ENCODE results near the gene MLPH.

MLPH gene

GRCh38 chr2:237497009-237497837, 10.2 kb downstream of the MLPH start:
- H3K27me3 ChIP-seq (ENCODE audit: control insufficient read depth, insufficient read depth, low read length) = no peaks in the 10 kb centered on the region
- no peak overlapping the region for H3K4me3 ChIP-seq (ENCODE audit: low read length)
- no peaks in the 10 kb centered on the region for H3K9me3 ChIP-seq (ENCODE audit: control insufficient read depth, low read length)
- H3K4me1 ChIP-seq (ENCODE audit: control insufficient read depth, insufficient read depth, low read length) = peaks cover 88% of the 10 kb centered on the region
- peaks cover 66% of the 10 kb centered on the region for H3K36me3 ChIP-seq (ENCODE audit: control insufficient read depth, insufficient read depth, low read length)
- H3K9ac ChIP-seq (ENCODE audit: low read length) = no peak overlapping the region

- peaks cover 63% of the 10 kb centered on the region for H3K36me3 ChIP-seq (ENCODE audit: control insufficient read depth, insufficient read depth, low read length)
- no peak overlapping the region for H3K9ac ChIP-seq (ENCODE audit: low read length)
- no peaks in the 10 kb centered on the region for H3K27me3 ChIP-seq (ENCODE audit: control insufficient read depth, insufficient read depth, low read length)
- H3K9me3 ChIP-seq (ENCODE audit: control insufficient read depth, low read length) = no peaks in the 10 kb centered on the region
- peaks cover 89% of the 10 kb centered on the region for H3K4me1 ChIP-seq (ENCODE audit: control insufficient read depth, insufficient read depth, low read length)
- H3K4me3 ChIP-seq (ENCODE audit: low read length) = no peak overlapping the region
Measured at GRCh38 chr2:237497838-237498186, 10.8 kb downstream of the MLPH start.

- Histone ChIP-seq H3K9ac (ENCODE audit: low read length) (peak overlapping the region; percentile 30), H3K4me1 (ENCODE audit: control insufficient read depth, insufficient read depth, low read length) (peaks cover 89% of the 10 kb centered on the region), H3K36me3 (ENCODE audit: control insufficient read depth, insufficient read depth, low read length) (peaks cover 58% of the 10 kb centered on the region), H3K4me3 (ENCODE audit: low read length) (no peak overlapping the region), H3K9me3 (ENCODE audit: control insufficient read depth, low read length) (no peaks in the 10 kb centered on the region), H3K27me3 (ENCODE audit: control insufficient read depth, insufficient read depth, low read length) (no peaks in the 10 kb centered on the region)
Measured at GRCh38 chr2:237498341-237498740, 11.3 kb downstream of the MLPH start.

GRCh38 chr2:237500681-237501424, 13.8 kb downstream of the MLPH start:
- H3K4me1 ChIP-seq (ENCODE audit: control insufficient read depth, insufficient read depth, low read length) = peaks cover 89% of the 10 kb centered on the region

GRCh38 chr2:237501892-237502513, 15.0 kb downstream of the MLPH start:
- Histone ChIP-seq H3K9ac (ENCODE audit: low read length) (no peak overlapping the region), H3K9me3 (ENCODE audit: control insufficient read depth, low read length) (no peaks in the 10 kb centered on the region), H3K27me3 (ENCODE audit: control insufficient read depth, insufficient read depth, low read length) (no peaks in the 10 kb centered on the region), H3K4me3 (ENCODE audit: low read length) (peak overlapping the region; percentile 49), H3K4me1 (ENCODE audit: control insufficient read depth, insufficient read depth, low read length) (peaks cover 83% of the 10 kb centered on the region), H3K36me3 (ENCODE audit: control insufficient read depth, insufficient read depth, low read length) (peaks cover 48% of the 10 kb centered on the region)

More at GRCh38 chr2:237500681-237501424, 13.8 kb downstream of the MLPH start:
- H3K9ac ChIP-seq (ENCODE audit: low read length) = peak overlapping the region; percentile 41
- no peaks in the 10 kb centered on the region for H3K9me3 ChIP-seq (ENCODE audit: control insufficient read depth, low read length)
- no peaks in the 10 kb centered on the region for H3K27me3 ChIP-seq (ENCODE audit: control insufficient read depth, insufficient read depth, low read length)
- peaks cover 54% of the 10 kb centered on the region for H3K36me3 ChIP-seq (ENCODE audit: control insufficient read depth, insufficient read depth, low read length)
- H3K4me3 ChIP-seq (ENCODE audit: low read length) = no peak overlapping the region

GRCh38 chr2:237503201-237503600, 16.1 kb downstream of the MLPH start:
- H3K9me3 ChIP-seq (ENCODE audit: control insufficient read depth, low read length) = no peaks in the 10 kb centered on the region
- no peak overlapping the region for H3K4me3 ChIP-seq (ENCODE audit: low read length)
- H3K9ac ChIP-seq (ENCODE audit: low read length) = no peak overlapping the region
- H3K36me3 ChIP-seq (ENCODE audit: control insufficient read depth, insufficient read depth, low read length) = peaks cover 42% of the 10 kb centered on the region
- H3K27me3 ChIP-seq (ENCODE audit: control insufficient read depth, insufficient read depth, low read length) = no peaks in the 10 kb centered on the region
- H3K4me1 ChIP-seq (ENCODE audit: control insufficient read depth, insufficient read depth, low read length) = peaks cover 76% of the 10 kb centered on the region

GRCh38 chr2:237505188-237505939, 18.3 kb downstream of the MLPH start:
- H3K9ac ChIP-seq (ENCODE audit: low read length) = peak overlapping the region; percentile 36
- no peaks in the 10 kb centered on the region for H3K9me3 ChIP-seq (ENCODE audit: control insufficient read depth, low read length)
- H3K4me3 ChIP-seq (ENCODE audit: low read length) = no peak overlapping the region
- H3K4me1 ChIP-seq (ENCODE audit: control insufficient read depth, insufficient read depth, low read length) = peaks cover 85% of the 10 kb centered on the region
- peaks cover 33% of the 10 kb centered on the region for H3K36me3 ChIP-seq (ENCODE audit: control insufficient read depth, insufficient read depth, low read length)
- H3K27me3 ChIP-seq (ENCODE audit: control insufficient read depth, insufficient read depth, low read length) = no peaks in the 10 kb centered on the region

GRCh38 chr2:237507512-237507911, 20.5 kb downstream of the MLPH start:
- Histone ChIP-seq H3K4me3 (ENCODE audit: low read length) (no peak overlapping the region), H3K36me3 (ENCODE audit: control insufficient read depth, insufficient read depth, low read length) (peaks cover 36% of the 10 kb centered on the region), H3K4me1 (ENCODE audit: control insufficient read depth, insufficient read depth, low read length) (peaks cover 87% of the 10 kb centered on the region), H3K9ac (ENCODE audit: low read length) (no peak overlapping the region), H3K9me3 (ENCODE audit: control insufficient read depth, low read length) (no peaks in the 10 kb centered on the region), H3K27me3 (ENCODE audit: control insufficient read depth, insufficient read depth, low read length) (no peaks in the 10 kb centered on the region)

- Histone ChIP-seq H3K27me3 (ENCODE audit: control insufficient read depth, insufficient read depth, low read length) (no peaks in the 10 kb centered on the region), H3K9me3 (ENCODE audit: control insufficient read depth, low read length) (no peaks in the 10 kb centered on the region), H3K4me3 (ENCODE audit: low read length) (no peak overlapping the region), H3K36me3 (ENCODE audit: control insufficient read depth, insufficient read depth, low read length) (peaks cover 37% of the 10 kb centered on the region), H3K4me1 (ENCODE audit: control insufficient read depth, insufficient read depth, low read length) (peaks cover 87% of the 10 kb centered on the region), H3K9ac (ENCODE audit: low read length) (no peak overlapping the region)
Measured at GRCh38 chr2:237508361-237508760, 21.3 kb downstream of the MLPH start.

- Histone ChIP-seq H3K9ac (ENCODE audit: low read length) (no peak overlapping the region), H3K4me3 (ENCODE audit: low read length) (no peak overlapping the region), H3K27me3 (ENCODE audit: control insufficient read depth, insufficient read depth, low read length) (no peaks in the 10 kb centered on the region), H3K9me3 (ENCODE audit: control insufficient read depth, low read length) (no peaks in the 10 kb centered on the region), H3K36me3 (ENCODE audit: control insufficient read depth, insufficient read depth, low read length) (peaks cover 31% of the 10 kb centered on the region), H3K4me1 (ENCODE audit: control insufficient read depth, insufficient read depth, low read length) (peaks cover 82% of the 10 kb centered on the region)
Measured at GRCh38 chr2:237509151-237509550, 22.1 kb downstream of the MLPH start.

GRCh38 chr2:237509905-237510304, 22.9 kb downstream of the MLPH start:
- Histone ChIP-seq H3K36me3 (ENCODE audit: control insufficient read depth, insufficient read depth, low read length) (peaks cover 32% of the 10 kb centered on the region), H3K4me1 (ENCODE audit: control insufficient read depth, insufficient read depth, low read length) (peaks cover 74% of the 10 kb centered on the region), H3K9ac (ENCODE audit: low read length) (peak overlapping the region; percentile 37)

More at GRCh38 chr2:237509905-237510304, 22.9 kb downstream of the MLPH start:
- H3K4me3 ChIP-seq (ENCODE audit: low read length) = no peak overlapping the region
- H3K9me3 ChIP-seq (ENCODE audit: control insufficient read depth, low read length) = no peaks in the 10 kb centered on the region
- H3K27me3 ChIP-seq (ENCODE audit: control insufficient read depth, insufficient read depth, low read length) = no peaks in the 10 kb centered on the region

Data from mucosa of stomach (tissue), 1 donor.